AG09319 (cell line): ENCODE results near the gene AGBL1.

Experiments used
- DNase-seq: peaks from one replicate; pipeline ENCODE4 v3.0.0-alpha.2; 2010; ENCODE audit warnings: low read depth; ENCODE audit errors: extremely low read depth
- TF ChIP-seq, protein P1 (sequence below): IDR thresholded peaks from 2 replicates; pipeline ENCODE4 v1.5.1; 2011; ENCODE audit warnings: low read depth, mild to moderate bottlenecking, inconsistent platforms, low read length, moderate library complexity

Gene AGBL1

GRCh38 chr15:86540840-86541467 lies 461.3 kb downstream of the AGBL1 start:
- TF ChIP-seq, protein P1, sequence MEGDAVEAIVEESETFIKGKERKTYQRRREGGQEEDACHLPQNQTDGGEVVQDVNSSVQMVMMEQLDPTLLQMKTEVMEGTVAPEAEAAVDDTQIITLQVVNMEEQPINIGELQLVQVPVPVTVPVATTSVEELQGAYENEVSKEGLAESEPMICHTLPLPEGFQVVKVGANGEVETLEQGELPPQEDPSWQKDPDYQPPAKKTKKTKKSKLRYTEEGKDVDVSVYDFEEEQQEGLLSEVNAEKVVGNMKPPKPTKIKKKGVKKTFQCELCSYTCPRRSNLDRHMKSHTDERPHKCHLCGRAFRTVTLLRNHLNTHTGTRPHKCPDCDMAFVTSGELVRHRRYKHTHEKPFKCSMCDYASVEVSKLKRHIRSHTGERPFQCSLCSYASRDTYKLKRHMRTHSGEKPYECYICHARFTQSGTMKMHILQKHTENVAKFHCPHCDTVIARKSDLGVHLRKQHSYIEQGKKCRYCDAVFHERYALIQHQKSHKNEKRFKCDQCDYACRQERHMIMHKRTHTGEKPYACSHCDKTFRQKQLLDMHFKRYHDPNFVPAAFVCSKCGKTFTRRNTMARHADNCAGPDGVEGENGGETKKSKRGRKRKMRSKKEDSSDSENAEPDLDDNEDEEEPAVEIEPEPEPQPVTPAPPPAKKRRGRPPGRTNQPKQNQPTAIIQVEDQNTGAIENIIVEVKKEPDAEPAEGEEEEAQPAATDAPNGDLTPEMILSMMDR: no peak

DNA sequence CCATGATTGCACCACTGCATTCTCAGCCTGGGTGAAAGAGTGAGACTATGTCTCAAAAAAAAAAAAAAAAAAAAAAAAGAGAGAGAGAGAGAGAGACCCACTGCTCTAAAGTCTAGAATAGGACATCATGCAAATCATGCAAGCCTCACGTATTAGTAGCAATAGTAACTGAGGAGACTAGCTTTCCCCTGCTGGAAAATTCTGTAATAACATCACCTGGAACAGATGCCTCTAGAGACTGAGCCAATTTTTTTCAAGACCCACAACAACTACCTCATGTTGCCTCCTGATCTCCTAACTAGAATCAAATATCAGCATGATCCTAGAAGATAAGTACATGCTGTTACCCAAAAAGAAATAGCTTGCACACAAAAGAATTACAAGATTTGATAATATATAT lies 461.9 kb downstream of the AGBL1 start:
- DNase-seq: no peak
- TF ChIP-seq, protein P1: no peak

More at GRCh38 chr15:86540840-86541467, 461.3 kb downstream of the AGBL1 start:
- DNase-seq: no peak

DNA sequence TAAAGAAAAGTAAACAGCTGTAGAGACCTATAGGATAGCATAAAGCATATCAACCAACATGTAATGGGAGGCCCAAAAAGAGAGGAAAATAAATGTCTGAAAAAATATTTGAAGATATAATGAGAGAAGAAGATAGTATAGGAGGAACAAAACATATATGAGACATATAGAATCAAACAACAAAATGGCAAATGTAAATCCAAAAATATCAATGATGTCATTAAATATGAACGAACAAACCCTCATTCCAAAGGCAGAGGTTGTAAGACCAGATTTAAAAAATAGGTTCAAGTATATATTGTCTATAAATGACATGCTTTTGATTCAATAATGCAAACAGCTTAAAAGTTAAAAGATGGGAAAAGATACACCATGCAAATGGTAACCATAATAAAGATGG lies 470.4 kb downstream of the AGBL1 start:
- TF ChIP-seq, protein P1: no peak
- no peak for DNase-seq

DNA sequence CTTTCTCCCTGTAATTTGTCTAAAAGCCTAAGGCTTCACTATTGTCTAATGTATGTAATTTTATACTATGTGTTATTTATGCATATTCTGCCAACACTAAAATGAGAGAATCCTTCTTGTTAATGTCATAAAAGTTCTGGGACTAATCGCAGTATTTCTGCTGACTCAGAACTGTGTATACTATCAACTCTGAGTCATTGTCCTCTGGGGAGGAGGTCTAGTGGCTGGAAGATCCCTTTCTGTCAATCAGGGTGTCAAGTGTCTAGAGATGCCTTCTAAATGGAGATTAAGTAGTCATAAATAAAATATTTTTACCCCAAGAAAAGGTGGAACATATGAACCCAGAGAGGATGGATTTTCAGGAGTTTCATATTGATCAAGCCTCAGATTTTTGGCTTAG lies 473.4 kb downstream of the AGBL1 start:
- DNase-seq: no peak
- TF ChIP-seq, protein P1: no peak

DNA sequence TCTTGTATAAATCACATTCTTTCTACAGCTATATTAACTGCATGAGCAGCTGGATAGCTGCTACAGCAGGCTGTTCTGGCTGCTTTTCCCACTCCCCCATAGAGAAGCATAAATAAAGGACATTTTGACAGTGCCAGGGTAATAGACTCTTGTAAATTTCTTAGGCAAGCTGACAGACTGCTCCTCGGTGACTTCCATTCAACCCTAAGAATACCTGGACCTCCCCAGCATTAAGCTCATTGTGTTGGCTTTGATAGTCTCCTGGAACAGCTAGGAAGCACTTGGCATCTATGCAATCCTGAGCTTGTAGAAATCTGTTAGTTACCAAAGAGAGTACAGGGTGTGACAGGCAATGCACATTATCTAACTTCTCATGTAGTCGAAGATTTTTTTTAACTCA lies 475.4 kb downstream of the AGBL1 start:
- TF ChIP-seq, protein P1: no peak
- no peak for DNase-seq

DNA sequence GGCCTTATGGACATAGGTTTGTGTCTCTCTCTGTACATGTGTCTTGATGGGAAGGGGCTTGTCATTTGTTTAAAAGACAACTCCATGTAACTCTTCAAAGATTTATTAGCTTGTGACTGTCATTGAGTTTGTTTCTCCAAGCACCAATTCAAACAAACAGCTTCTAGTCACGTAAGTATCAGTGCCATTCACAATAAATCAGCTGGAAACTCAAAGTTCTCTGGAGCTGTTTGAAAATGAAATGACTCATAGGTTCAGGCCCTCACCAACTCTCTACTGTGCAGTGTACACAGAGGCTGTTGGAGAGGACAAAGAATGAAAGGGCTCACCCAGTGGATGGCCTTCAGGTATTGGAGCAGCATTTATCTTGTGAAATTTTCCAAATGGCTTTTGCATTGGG lies 476.3 kb downstream of the AGBL1 start:
- DNase-seq: no peak
- TF ChIP-seq, protein P1: no peak

DNA sequence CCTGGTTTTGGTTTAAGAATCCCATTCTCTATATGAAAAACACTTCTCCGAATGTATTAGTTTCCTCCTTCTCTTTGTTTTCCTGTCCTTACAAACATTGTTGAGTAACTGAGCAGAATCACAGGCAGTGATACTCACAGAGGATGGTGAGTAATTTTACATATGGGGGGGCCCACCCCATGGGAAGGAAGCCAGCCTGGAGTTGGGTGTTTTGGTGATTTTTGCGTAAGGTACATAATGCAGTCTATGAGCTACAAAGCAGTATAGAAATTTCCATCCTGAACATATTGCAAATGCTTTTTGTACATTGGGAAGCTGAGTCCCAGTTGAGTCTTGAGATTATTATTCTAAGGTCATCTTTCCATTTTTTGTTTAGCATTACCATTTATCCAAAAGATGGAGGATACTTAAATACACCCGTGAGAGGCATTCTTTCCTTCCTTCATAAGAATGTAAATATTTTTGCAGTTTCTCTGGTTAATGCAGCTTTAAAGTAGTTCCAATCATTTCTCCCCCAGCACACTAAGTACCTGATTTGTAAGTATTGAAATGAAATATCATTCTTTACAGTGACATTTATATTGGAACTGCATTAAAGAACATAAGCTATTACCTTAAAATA lies 476.8 kb downstream of the AGBL1 start:
- TF ChIP-seq, protein P1: no peak
- DNase-seq: no peak
